GM21717 (cell line): ENCODE results near the gene GAS6.

Experiments used
- ATAC-seq: cut with Tn5 transposase; IDR thresholded peaks from one replicate; pipeline ENCODE4 v1.9.1; 2021; ENCODE audit warnings: mild to moderate bottlenecking, moderate library complexity; ENCODE audit not compliant: unreplicated experiment

The GAS6 gene

GRCh38 chr13:113888701-113889330 lies 24.9 kb upstream of the GAS6 start:
- no peak for ATAC-seq

DNA sequence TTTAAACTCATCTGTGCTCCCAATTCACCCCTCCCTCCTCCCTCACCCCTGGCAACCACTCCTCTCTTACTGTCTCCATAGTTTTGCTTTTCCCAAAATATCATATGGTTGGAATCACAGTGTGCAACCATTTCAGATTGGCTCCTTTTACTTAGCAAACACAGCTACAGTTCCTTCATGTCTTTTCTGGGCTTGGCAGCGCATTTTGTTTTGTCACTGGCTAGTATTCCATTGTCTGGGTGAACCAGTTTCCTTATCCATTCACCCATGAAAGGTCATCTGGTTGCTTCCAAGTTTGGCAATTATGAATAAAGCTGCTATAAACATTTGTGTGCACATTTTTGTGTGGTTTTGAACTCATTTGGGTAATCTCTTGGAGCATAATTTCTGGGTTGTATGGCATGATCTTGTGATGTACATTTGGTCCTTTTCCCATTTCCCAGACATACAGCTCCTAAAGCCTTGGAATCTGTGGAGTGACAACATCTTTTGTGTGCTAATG lies 23.9 kb upstream of the GAS6 start:
- ATAC-seq, result no peak

GRCh38 chr13:113886561-113887112 lies 22.8 kb upstream of the GAS6 start:
- no peak for ATAC-seq

DNA sequence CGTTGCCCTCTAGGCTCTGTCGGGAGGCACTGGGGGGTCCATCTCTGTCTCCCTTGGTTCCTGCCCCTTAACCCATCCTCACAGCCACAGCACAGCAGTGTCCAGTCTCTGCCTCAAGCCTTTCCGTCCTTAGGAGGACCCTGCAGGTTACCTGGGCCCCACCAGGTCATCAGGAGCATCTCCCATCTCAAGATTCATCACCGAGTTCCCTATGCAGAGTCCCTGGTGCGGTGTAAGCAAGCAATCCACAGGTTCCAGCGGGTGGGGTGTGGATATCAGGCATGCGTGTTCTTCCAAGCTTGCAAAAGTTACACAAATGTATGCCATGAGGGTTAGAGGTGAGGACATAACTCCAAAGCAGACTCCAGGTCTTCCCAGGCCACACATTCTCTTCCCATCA lies 20.9 kb upstream of the GAS6 start:
- no peak for ATAC-seq

- no peak for ATAC-seq
Observed at GRCh38 chr13:113883921-113884804, 20.3 kb upstream of the GAS6 start.

DNA sequence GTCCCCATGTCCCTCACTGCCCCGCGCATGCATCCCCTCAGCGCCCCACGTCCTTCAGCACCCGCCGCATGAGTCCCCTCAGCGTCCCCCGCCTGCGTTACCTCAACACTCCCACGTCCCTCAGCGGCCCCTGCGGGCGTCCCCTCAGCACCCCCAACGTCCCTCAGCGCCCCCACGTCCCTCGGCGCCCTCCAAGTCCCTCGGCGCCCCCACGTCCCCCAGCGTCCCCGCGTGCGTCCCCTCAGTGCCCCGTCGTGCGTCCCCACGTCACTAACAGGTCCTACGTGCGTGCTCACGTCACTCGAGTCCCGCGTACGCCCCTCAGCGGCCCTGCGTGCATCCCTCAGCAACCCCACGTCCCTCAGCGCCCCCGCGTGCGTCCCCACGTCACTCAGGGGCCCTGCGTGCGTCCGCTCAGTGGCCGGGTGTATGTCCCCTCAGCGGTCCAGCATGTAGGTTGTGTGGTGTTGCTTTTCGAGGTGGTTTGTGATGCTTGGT lies 19.5 kb upstream of the GAS6 start:
- ATAC-seq, result no peak

- ATAC-seq, result no peak
Observed at GRCh38 chr13:113882716-113883115, 18.8 kb upstream of the GAS6 start.

DNA sequence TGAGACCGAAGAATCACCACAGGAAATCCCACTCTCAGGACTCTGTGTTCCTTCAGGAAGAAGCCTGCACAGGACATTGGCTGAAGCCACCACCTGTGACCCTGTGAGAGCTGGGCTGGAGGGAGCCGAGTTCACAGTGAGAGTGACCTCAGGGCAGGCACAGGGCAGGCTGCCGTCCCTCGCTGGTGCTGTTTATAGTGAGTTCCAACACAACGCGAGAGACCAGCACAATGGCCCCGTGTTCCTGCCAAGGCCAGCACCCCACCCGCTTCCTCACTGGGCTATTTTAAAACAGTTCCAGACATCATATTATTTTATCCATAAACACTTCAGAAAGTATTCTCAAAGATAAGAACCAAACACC lies 18.4 kb upstream of the GAS6 start:
- ATAC-seq, result no peak

DNA sequence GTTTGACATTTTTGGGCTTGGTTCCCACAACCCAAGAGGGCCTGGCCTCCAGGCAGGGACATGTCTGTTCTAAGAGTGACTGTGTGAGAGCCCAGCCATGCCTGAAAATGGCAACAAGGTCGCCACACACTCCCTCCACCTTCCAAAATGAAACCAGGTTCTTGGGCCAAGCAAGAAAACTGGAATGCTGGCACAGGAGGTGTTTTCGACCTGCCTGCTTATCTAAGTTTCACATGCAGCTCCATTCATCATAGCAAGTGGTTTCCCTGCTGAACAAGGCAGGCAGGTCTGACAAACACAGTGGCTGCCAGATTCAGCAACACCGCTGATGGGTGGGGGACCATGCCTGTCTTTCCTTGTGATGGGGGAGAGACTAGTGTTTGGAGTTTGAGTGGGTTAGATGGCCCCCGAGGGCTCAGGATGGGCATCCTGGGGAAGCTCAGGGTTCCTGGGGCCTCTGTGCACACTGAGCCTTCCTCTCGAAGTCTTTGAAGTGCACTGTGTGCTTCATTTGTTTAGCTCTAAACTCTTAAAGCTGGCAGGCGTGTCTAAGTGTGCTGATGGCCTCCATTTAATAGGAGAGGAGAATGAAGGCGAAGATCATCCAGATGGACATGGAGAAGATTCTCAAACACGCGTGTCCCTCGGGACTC lies 17.9 kb upstream of the GAS6 start:
- no peak for ATAC-seq

- ATAC-seq, result no peak
Observed at GRCh38 chr13:113880651-113881611, 17.1 kb upstream of the GAS6 start.

GRCh38 chr13:113879494-113880360 lies 15.9 kb upstream of the GAS6 start:
- no peak for ATAC-seq

GRCh38 chr13:113879017-113879416 lies 15.1 kb upstream of the GAS6 start:
- no peak for ATAC-seq

GRCh38 chr13:113877149-113877990 lies 13.5 kb upstream of the GAS6 start:
- no peak for ATAC-seq

DNA sequence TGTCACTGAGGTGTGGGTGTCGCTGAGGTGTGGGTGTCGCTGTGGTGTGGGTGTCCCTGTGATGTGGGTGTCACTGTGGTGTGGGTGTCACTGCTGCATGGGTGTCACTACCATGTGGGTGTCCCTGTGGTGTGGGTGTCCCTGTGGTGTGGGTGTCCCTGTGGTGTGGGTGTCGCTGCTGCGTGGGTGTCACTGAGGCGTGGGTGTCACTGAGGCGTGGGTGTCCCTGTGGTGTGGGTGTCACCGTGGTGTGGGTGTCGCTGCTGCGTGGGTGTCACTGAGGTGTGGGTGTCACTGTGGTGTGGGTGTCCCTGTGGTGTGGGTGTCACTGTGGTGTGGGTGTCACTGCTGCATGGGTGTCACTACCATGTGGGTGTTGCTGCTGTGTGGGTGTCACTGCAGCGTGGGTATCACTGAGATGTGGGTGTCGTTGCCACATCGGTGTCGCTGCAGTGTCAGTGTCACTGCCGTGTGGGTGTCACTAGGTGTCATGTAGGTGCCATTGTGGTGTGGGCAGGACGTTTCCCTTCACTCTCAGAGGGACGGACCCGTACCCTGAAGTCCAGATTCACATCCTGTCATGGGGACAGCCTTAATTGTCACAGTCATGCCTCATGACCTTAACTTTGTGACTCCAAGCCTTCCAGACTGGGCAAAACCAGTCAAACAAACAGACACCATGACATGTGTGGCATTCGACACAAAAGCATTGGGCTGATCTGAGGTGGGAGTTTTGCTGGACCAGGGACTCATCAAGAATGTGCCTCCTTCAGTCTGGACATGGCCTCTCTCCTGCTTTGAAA lies 12.7 kb upstream of the GAS6 start:
- ATAC-seq, result no peak

- ATAC-seq, result no peak
Observed at GRCh38 chr13:113875837-113876281, 12.0 kb upstream of the GAS6 start.

DNA sequence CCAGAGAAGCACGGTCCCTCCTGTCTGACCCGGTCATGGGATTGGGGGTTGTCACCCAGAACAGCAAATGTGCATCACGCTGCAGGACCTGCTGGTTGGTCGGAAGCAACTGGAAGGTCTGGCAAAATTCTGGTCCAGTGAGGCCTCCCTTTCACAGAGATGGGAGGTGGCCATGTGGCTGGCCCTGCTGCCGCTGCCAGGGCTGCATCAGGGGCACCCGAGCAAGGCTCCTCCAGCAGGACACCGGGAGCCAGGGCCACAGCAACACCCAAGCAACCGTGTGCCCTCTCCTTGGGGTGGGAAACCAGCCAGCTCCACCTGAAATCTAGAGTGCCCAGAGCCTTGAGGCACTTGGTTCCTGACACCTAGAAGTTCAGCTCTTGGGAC lies 11.5 kb upstream of the GAS6 start:
- no peak for ATAC-seq
